ENCODE measurements around the gene RNF19B. TPM values are rescaled to one million over a fixed set of nuclear protein-coding genes. Genes with fewer than 3 reads are reported as not detected.

RNF19B gene
- total and polyA plus RNA-seq, 2 donors: 11.6 to 12.7 TPM

DNA sequence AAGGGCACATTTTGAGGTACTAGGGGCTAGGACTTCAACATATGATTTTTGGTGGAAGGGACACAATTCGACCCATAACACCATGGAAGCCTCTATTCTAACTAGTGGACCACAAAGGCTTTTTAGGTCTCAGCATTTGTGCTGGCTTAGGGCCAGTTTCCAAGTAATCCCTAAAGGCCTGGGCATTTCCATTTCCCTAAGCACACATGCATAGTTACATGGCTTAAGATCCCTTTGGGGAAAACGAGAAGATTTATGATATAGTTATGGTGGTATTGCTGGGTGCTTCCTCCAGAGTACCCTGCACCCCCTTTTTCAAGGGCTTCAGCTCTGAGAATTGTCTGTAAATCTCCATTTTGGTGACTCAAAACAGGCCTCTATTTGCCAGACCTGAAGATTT lies 35.2 kb downstream of the RNF19B start:
- 91% methylated on average over 2 of the region's 2 CpGs for WGBS
- Histone ChIP-seq H3K27me3 (ENCODE audit: control insufficient read depth in 2 of 2, insufficient read depth in 1 of 2, low read length in 1 of 2) (peaks cover 21 to 41% of the 10 kb centered on the region in 2 donors), H3K27ac (ENCODE audit: low read depth in 1 of 2, low read length in 1 of 2) (no peak overlapping the region), H3K36me3 (ENCODE audit: control insufficient read depth in 2 of 2, insufficient read depth in 2 of 2, low read length in 1 of 2) (no peaks in the 10 kb centered on the region), H3K4me1 (ENCODE audit: control insufficient read depth in 2 of 2, insufficient read depth in 2 of 2, low read length in 2 of 2) (peaks cover 0 to 8% of the 10 kb centered on the region in 2 donors), H3K4me3 (ENCODE audit: low read length in 2 of 2) (no peak overlapping the region), H3K9me3 (ENCODE audit: control insufficient read depth in 2 of 2, insufficient read depth in 1 of 2, low read length in 1 of 2) (no peaks in the 10 kb centered on the region)
- no peak for DNase-seq (ENCODE audit: low read depth in 6 of 9, low spot score in 9 of 9)

GRCh38 chr1:32928715-32929114 lies 35.9 kb downstream of the RNF19B start:
- no peak overlapping the region for H3K4me3 ChIP-seq (ENCODE audit: low read length in 2 of 2)
- H3K4me1 ChIP-seq (ENCODE audit: control insufficient read depth in 2 of 2, insufficient read depth in 2 of 2, low read length in 2 of 2): peaks cover 0 to 8% of the 10 kb centered on the region in 2 donors
- H3K27ac ChIP-seq (ENCODE audit: low read depth in 1 of 2, low read length in 1 of 2): no peak overlapping the region
- H3K9me3 ChIP-seq (ENCODE audit: control insufficient read depth in 2 of 2, insufficient read depth in 1 of 2, low read length in 1 of 2): no peaks in the 10 kb centered on the region
- 96% methylated on average over 8 of the region's 8 CpGs for WGBS
- H3K27me3 ChIP-seq (ENCODE audit: control insufficient read depth in 2 of 2, insufficient read depth in 1 of 2, low read length in 1 of 2): peaks cover 25 to 48% of the 10 kb centered on the region in 2 donors
- DNase-seq (ENCODE audit: low read depth in 6 of 9, low spot score in 9 of 9): no peak
- no peaks in the 10 kb centered on the region for H3K36me3 ChIP-seq (ENCODE audit: control insufficient read depth in 2 of 2, insufficient read depth in 2 of 2, low read length in 1 of 2)

DNA sequence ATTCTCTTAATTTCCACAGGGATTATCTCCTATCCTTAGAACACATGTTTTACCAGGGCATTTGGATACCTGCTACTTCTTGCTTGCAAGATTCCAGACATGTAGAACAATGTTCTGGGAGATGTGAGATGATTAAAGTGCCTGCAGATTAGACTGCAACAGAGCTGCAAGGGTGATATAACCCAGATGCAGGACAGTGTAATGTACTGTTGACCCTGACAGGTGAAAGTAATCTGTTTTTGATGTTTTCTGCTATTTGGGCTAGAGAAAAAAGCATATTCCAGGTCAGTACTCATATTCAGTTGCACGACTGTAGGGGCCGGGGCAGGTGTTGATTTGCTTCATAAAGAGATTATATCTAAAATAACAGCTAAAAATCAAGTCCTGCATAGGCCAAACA lies 36.3 kb downstream of the RNF19B start:
- Histone ChIP-seq H3K9me3 (ENCODE audit: control insufficient read depth in 2 of 2, insufficient read depth in 1 of 2, low read length in 1 of 2) (no peaks in the 10 kb centered on the region), H3K27ac (ENCODE audit: low read depth in 1 of 2, low read length in 1 of 2) (no peak overlapping the region), H3K36me3 (ENCODE audit: control insufficient read depth in 2 of 2, insufficient read depth in 2 of 2, low read length in 1 of 2) (no peaks in the 10 kb centered on the region), H3K27me3 (ENCODE audit: control insufficient read depth in 2 of 2, insufficient read depth in 1 of 2, low read length in 1 of 2) (peaks cover 28 to 52% of the 10 kb centered on the region in 2 donors), H3K4me3 (ENCODE audit: low read length in 2 of 2) (no peak overlapping the region), H3K4me1 (ENCODE audit: control insufficient read depth in 2 of 2, insufficient read depth in 2 of 2, low read length in 2 of 2) (peaks cover 0 to 8% of the 10 kb centered on the region in 2 donors)
- no peak for DNase-seq (ENCODE audit: low read depth in 6 of 9, low spot score in 9 of 9)
- WGBS: 96% methylated on average over 2 of the region's 2 CpGs

DNA sequence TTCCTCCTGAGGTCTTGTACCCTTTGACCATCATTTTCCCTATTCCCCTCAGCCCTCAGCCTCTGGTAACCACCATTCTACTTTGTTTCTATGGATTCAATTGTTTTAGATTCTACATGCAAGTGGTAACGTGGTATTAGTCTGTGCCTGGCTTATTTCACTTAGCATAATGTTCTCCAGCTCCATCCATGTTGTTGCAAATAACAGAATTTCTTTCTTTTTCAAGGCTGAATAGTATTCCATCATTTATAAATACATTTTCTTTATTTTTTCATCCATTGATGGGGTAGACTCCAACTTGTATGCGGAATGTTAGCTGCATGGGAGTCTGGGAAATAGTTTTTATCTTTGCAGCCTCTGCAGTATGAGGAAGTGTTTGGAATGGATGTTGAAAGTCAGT lies 37.2 kb downstream of the RNF19B start:
- Histone ChIP-seq H3K36me3 (ENCODE audit: control insufficient read depth in 2 of 2, insufficient read depth in 2 of 2, low read length in 1 of 2) (no peaks in the 10 kb centered on the region), H3K27me3 (ENCODE audit: control insufficient read depth in 2 of 2, insufficient read depth in 1 of 2, low read length in 1 of 2) (peaks cover 28 to 60% of the 10 kb centered on the region in 2 donors), H3K27ac (ENCODE audit: low read depth in 1 of 2, low read length in 1 of 2) (no peak overlapping the region), H3K4me1 (ENCODE audit: control insufficient read depth in 2 of 2, insufficient read depth in 2 of 2, low read length in 2 of 2) (peaks cover 0 to 8% of the 10 kb centered on the region in 2 donors), H3K9me3 (ENCODE audit: control insufficient read depth in 2 of 2, insufficient read depth in 1 of 2, low read length in 1 of 2) (no peaks in the 10 kb centered on the region), H3K4me3 (ENCODE audit: low read length in 2 of 2) (no peak overlapping the region)
- DNase-seq (ENCODE audit: low read depth in 6 of 9, low spot score in 9 of 9): no peak
- 91% methylated on average over 2 of the region's 2 CpGs for WGBS

GRCh38 chr1:32926562-32926961 lies 38.0 kb downstream of the RNF19B start:
- H3K27ac ChIP-seq (ENCODE audit: low read depth in 1 of 2, low read length in 1 of 2): no peak overlapping the region
- H3K4me3 ChIP-seq (ENCODE audit: low read length in 2 of 2): no peak overlapping the region
- WGBS: 91% methylated on average over 6 of the region's 6 CpGs
- H3K4me1 ChIP-seq (ENCODE audit: control insufficient read depth in 2 of 2, insufficient read depth in 2 of 2, low read length in 2 of 2): peaks cover 0 to 8% of the 10 kb centered on the region in 2 donors
- no peak for DNase-seq (ENCODE audit: low read depth in 6 of 9, low spot score in 9 of 9)
- H3K36me3 ChIP-seq (ENCODE audit: control insufficient read depth in 2 of 2, insufficient read depth in 2 of 2, low read length in 1 of 2): no peaks in the 10 kb centered on the region
- H3K27me3 ChIP-seq (ENCODE audit: control insufficient read depth in 2 of 2, insufficient read depth in 1 of 2, low read length in 1 of 2): peaks cover 28 to 61% of the 10 kb centered on the region in 2 donors
- no peaks in the 10 kb centered on the region for H3K9me3 ChIP-seq (ENCODE audit: control insufficient read depth in 2 of 2, insufficient read depth in 1 of 2, low read length in 1 of 2)

DNA sequence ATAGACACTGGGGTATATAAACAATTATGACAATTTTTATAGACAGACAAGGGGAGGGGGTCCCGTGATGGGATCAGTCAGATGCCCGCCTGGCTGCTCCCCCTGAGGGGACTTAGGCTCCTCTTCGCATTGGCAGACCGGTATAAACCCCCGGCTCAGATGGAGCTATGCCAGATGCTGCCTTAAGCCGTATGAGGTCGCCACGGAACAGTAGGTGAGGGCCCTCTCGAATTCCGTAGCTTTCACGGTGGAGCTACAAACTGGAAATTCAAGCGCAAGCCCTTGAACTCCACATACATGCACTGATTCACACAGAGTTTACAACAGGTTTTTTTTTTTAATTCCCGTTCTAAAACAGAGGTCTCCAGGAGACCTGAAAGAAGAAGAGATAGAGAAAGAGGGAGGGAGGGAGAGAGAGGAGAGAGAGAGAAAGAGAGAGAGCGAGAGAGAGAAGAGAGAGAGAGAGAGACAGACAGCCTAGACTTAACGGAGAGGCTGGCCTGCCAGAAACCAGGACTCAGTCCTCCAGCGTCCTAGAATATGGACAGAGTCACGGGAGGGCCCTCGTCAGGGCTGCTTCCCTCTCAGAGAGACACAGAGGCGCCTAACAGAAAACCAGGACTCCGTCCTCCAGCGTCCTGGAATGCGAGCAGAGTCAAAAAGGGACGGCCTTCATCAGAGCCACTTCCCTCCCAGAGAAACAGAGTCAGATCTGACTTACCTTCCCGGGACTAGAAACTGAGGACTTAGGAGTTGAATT lies 39.0 kb downstream of the RNF19B start:
- Histone ChIP-seq H3K27ac (ENCODE audit: low read depth in 1 of 2, low read length in 1 of 2) (no peak overlapping the region), H3K4me1 (ENCODE audit: control insufficient read depth in 2 of 2, insufficient read depth in 2 of 2, low read length in 2 of 2) (peaks cover 0 to 8% of the 10 kb centered on the region in 2 donors), H3K9me3 (ENCODE audit: control insufficient read depth in 2 of 2, insufficient read depth in 1 of 2, low read length in 1 of 2) (no peaks in the 10 kb centered on the region), H3K27me3 (ENCODE audit: control insufficient read depth in 2 of 2, insufficient read depth in 1 of 2, low read length in 1 of 2) (peaks cover 28 to 66% of the 10 kb centered on the region in 2 donors), H3K4me3 (ENCODE audit: low read length in 2 of 2) (no peak overlapping the region), H3K36me3 (ENCODE audit: control insufficient read depth in 2 of 2, insufficient read depth in 2 of 2, low read length in 1 of 2) (no peaks in the 10 kb centered on the region)
- peak in 2 of 9 donors; percentile 12 to 21 for DNase-seq (ENCODE audit: low read depth in 6 of 9, low spot score in 9 of 9)
- 11% methylated on average over 24 of the region's 24 CpGs for WGBS

GRCh38 chr1:32924881-32925344 lies 39.7 kb downstream of the RNF19B start:
- Histone ChIP-seq H3K27me3 (ENCODE audit: control insufficient read depth in 2 of 2, insufficient read depth in 1 of 2, low read length in 1 of 2) (peaks cover 28 to 67% of the 10 kb centered on the region in 2 donors), H3K27ac (ENCODE audit: low read depth in 1 of 2, low read length in 1 of 2) (no peak overlapping the region), H3K9me3 (ENCODE audit: control insufficient read depth in 2 of 2, insufficient read depth in 1 of 2, low read length in 1 of 2) (no peaks in the 10 kb centered on the region), H3K4me3 (ENCODE audit: low read length in 2 of 2) (no peak overlapping the region), H3K4me1 (ENCODE audit: control insufficient read depth in 2 of 2, insufficient read depth in 2 of 2, low read length in 2 of 2) (peaks cover 0 to 8% of the 10 kb centered on the region in 2 donors), H3K36me3 (ENCODE audit: control insufficient read depth in 2 of 2, insufficient read depth in 2 of 2, low read length in 1 of 2) (no peaks in the 10 kb centered on the region)
- DNase-seq (ENCODE audit: low read depth in 6 of 9, low spot score in 9 of 9): no peak
- 5% methylated on average over 31 of the region's 31 CpGs for WGBS

DNA sequence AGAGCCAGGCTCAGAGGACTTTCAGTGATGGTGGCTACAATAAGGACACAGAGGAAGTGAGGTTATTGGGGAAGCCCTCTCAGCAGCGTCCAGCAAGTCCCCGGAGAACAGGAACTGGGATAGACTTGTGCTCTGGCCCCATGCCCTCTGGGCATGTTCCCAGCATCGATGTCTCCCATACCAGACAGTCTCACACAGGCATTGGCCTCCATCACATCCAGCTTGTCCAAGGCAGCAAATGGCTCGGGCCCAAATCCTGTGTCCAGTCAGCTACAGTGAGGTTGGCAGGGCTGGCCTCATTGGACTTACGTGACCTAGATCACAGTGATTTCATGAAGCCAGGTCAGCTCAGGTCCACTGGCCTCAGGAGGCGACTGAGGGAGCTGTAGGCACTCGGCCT lies 43.8 kb downstream of the RNF19B start:
- H3K36me3 ChIP-seq (ENCODE audit: control insufficient read depth in 2 of 2, insufficient read depth in 2 of 2, low read length in 1 of 2): no peaks in the 10 kb centered on the region
- 85% methylated on average over 7 of the region's 7 CpGs for WGBS
- H3K27ac ChIP-seq (ENCODE audit: low read depth in 1 of 2, low read length in 1 of 2): no peak overlapping the region
- DNase-seq (ENCODE audit: low read depth in 6 of 9, low spot score in 9 of 9): no peak
- no peak overlapping the region for H3K4me3 ChIP-seq (ENCODE audit: low read length in 2 of 2)
- peaks cover 0 to 5% of the 10 kb centered on the region in 2 donors for H3K4me1 ChIP-seq (ENCODE audit: control insufficient read depth in 2 of 2, insufficient read depth in 2 of 2, low read length in 2 of 2)
- H3K9me3 ChIP-seq (ENCODE audit: control insufficient read depth in 2 of 2, insufficient read depth in 1 of 2, low read length in 1 of 2): no peaks in the 10 kb centered on the region
- H3K27me3 ChIP-seq (ENCODE audit: control insufficient read depth in 2 of 2, insufficient read depth in 1 of 2, low read length in 1 of 2): peaks cover 19 to 61% of the 10 kb centered on the region in 2 donors

- WGBS: 91% methylated on average over 11 of the region's 11 CpGs
- DNase-seq (ENCODE audit: low read depth in 6 of 9, low spot score in 9 of 9): no peak
- no peaks in the 10 kb centered on the region for H3K36me3 ChIP-seq (ENCODE audit: control insufficient read depth in 2 of 2, insufficient read depth in 2 of 2, low read length in 1 of 2)
- H3K4me1 ChIP-seq (ENCODE audit: control insufficient read depth in 2 of 2, insufficient read depth in 2 of 2, low read length in 2 of 2): no peaks in the 10 kb centered on the region
- peaks cover 14 to 53% of the 10 kb centered on the region in 2 donors for H3K27me3 ChIP-seq (ENCODE audit: control insufficient read depth in 2 of 2, insufficient read depth in 1 of 2, low read length in 1 of 2)
- no peak overlapping the region for H3K4me3 ChIP-seq (ENCODE audit: low read length in 2 of 2)
- H3K9me3 ChIP-seq (ENCODE audit: control insufficient read depth in 2 of 2, insufficient read depth in 1 of 2, low read length in 1 of 2): no peaks in the 10 kb centered on the region
- no peak overlapping the region for H3K27ac ChIP-seq (ENCODE audit: low read depth in 1 of 2, low read length in 1 of 2)
Observed at GRCh38 chr1:32919811-32920733, 44.5 kb downstream of the RNF19B start.

Measured in thymus (tissue), 11 donors.